Transverse colon (tissue), 3 donors: Measurements from ENCODE around the gene DCHS2.

Experiments
- CTCF ChIP-seq, 5 experiments: fragments of 200-600 bp in 3 of 5; fragments of 450-650 bp in 2 of 5; sonication (generic) in 3 of 5; IDR thresholded peaks; 1 replicate in 2 of 5; 2 replicates in 3 of 5; pipeline ENCODE4 v1.5.1; 2016 to 2017; ENCODE audit warnings: antibody characterized with exemption in 5 of 5, inconsistent platforms in 3 of 5, mild to moderate bottlenecking in 2 of 5, moderate library complexity in 1 of 5
- EP300 ChIP-seq: sonication (generic); formaldehyde crosslinking; IDR thresholded peaks from one replicate; pipeline ENCODE4 v1.6.1; 2017; ENCODE audit warnings: antibody characterized with exemption, low read depth
- POLR2A ChIP-seq: fragments of 450-650 bp; IDR thresholded peaks from one replicate; pipeline ENCODE4 v1.6.1; 2016; ENCODE audit warnings: antibody characterized with exemption, mild to moderate bottlenecking, moderate library complexity

- TF ChIP-seq EP300: no peak
- TF ChIP-seq POLR2A: no peak
- TF ChIP-seq CTCF (IDR thresholded peaks at IDR 0.05): no peak
Observed at GRCh38 chr4:154471032-154471431, 20.6 kb downstream of the DCHS2 start.
